GM12878 (cell line): ENCODE results near the gene ZNF791. TPM values are rescaled to one million over a fixed set of nuclear protein-coding genes. Genes with fewer than 3 reads are reported as not detected.

Experiments used
- ATAC-seq: fragments of 200-7000 bp; cut with Tn5 transposase; 3 replicates; pipeline ENCODE4 v1.9.1; 2020; ENCODE audit warnings: mild to moderate bottlenecking, moderate library complexity
- BruUV-seq: library from RNA; stranded (reverse); fragments of 400-500 nt; replicated peaks from 2 replicates; lab custom pipeline; 2021; lab: Mats Ljungman, UMichigan
- CTCF ChIA-PET: fragments of 300-600 bp; sonication (Branson Sonifier 250); formaldehyde crosslinking; extraction: SDS; loops from one replicate; lab custom pipeline; 2021; ENCODE audit warnings: inconsistent platforms; lab: Yijun Ruan, JAX
- POLR2A ChIA-PET: fragments of 350-600 bp; formaldehyde crosslinking; extraction: SDS; loops from one replicate; lab custom pipeline; 2021; ENCODE audit warnings: inconsistent platforms; lab: Charles Lee
- RAD21 ChIA-PET: fragments of 300-600 bp; sonication (Branson Sonifier 250); formaldehyde crosslinking; loops from one replicate; lab custom pipeline; 2023; ENCODE audit warnings: antibody characterized with exemption; ENCODE audit not compliant: unreplicated experiment; lab: Charles Lee
- SMC1A ChIA-PET: fragments of 300-600 bp; sonication (Branson Sonifier 250); formaldehyde crosslinking; loops from one replicate; lab custom pipeline; 2023; ENCODE audit not compliant: unreplicated experiment, uncharacterized antibody; lab: Charles Lee
- DNase-seq: peaks from one replicate; pipeline ENCODE4 v3.0.0-alpha.2; 2011; ENCODE audit warnings: low read depth, low spot score
- FAIRE-seq: peaks from 3 replicates; lab custom pipeline; 2011; peaks lifted over from hg19 to GRCh38; lab: Jason Lieb, UNC
- H2AFZ ChIP-seq: 2 replicates; pipeline ENCODE4 v1.6.0; 2011; ENCODE audit warnings: low read depth, low read length, control low read depth; ENCODE audit not compliant: control insufficient read depth
- H3K27ac ChIP-seq: 2 replicates; pipeline ENCODE4 v1.5.1; 2011; ENCODE audit warnings: control low read depth; ENCODE audit not compliant: control insufficient read depth, insufficient read depth
- H3K27me3 ChIP-seq, 2 experiments: replicated peaks in 1 of 2; 2 replicates each; pipeline versions ENCODE4 v1.6.0 to v1.6.1; 2011; ENCODE audit warnings: low read length in 1 of 2; ENCODE audit not compliant: control insufficient read depth in 2 of 2, insufficient read depth in 2 of 2
- H3K36me3 ChIP-seq, 2 experiments: 2 replicates each; pipeline ENCODE4 v1.5.1; 2011; ENCODE audit warnings: low read length in 1 of 2; ENCODE audit not compliant: control insufficient read depth in 2 of 2, insufficient read depth in 2 of 2
- H3K4me1 ChIP-seq: 2 replicates; pipeline ENCODE4 v1.6.1; 2011; ENCODE audit warnings: mild to moderate bottlenecking, low read length, moderate library complexity, mixed read lengths; ENCODE audit not compliant: control insufficient read depth, insufficient read depth
- H3K4me2 ChIP-seq: 2 replicates; pipeline ENCODE4 v1.6.0; 2011; ENCODE audit warnings: control low read depth; ENCODE audit not compliant: control insufficient read depth, insufficient read depth
- H3K4me3 ChIP-seq: fragments of 200-600 bp; sonication (generic); 2 replicates; pipeline ENCODE4 v1.5.1; 2016
- H3K79me2 ChIP-seq: 2 replicates; pipeline ENCODE4 v1.6.0; 2011; ENCODE audit warnings: low read length; ENCODE audit not compliant: control insufficient read depth, insufficient read depth
- H3K9ac ChIP-seq: 2 replicates; pipeline ENCODE4 v1.8.0; 2011; ENCODE audit warnings: low read length, control low read depth, mixed read lengths; ENCODE audit not compliant: control insufficient read depth, insufficient read depth
- H3K9me3 ChIP-seq: replicated peaks from 3 replicates; pipeline ENCODE4 v1.5.1; 2011; ENCODE audit warnings: mild to moderate bottlenecking, low read length; ENCODE audit not compliant: control insufficient read depth, insufficient read depth
- H4K20me1 ChIP-seq: 2 replicates; pipeline ENCODE4 v1.6.0; 2011; ENCODE audit not compliant: control insufficient read depth, insufficient read depth
- BACH1 ChIP-seq: fragments of 450-650 bp; IDR thresholded peaks from 2 replicates; pipeline ENCODE4 v1.6.1; 2017; ENCODE audit warnings: mild to moderate bottlenecking, borderline replicate concordance
- EP300 ChIP-seq, 2 experiments: fragments of 150-350 bp in 1 of 2; IDR thresholded peaks; 2 replicates each; pipeline ENCODE4 v1.6.1; 2011 to 2012; ENCODE audit warnings: low read depth in 2 of 2, low read length in 2 of 2, borderline replicate concordance in 1 of 2, improper control_type of control experiment in 1 of 2, inconsistent platforms in 1 of 2; ENCODE audit not compliant: control insufficient read depth in 1 of 2
- MTA3 ChIP-seq: IDR thresholded peaks from 2 replicates; pipeline ENCODE4 v1.6.1; 2012; ENCODE audit warnings: low read length, inconsistent platforms, borderline replicate concordance
- NFYB ChIP-seq: IDR thresholded peaks from 2 replicates; pipeline ENCODE4 v1.6.1; 2011; ENCODE audit warnings: low read depth, mild to moderate bottlenecking, low read length, improper control_type of control experiment, moderate library complexity; ENCODE audit not compliant: insufficient read depth
- WGBS: methylation state at CpG from one replicate; pipeline ENCODE4 v1.1.6; 2016; ENCODE audit warnings: low lambda C conversion rate; ENCODE audit not compliant: insufficient replicate concordance, insufficient coverage; ENCODE audit errors: missing lambda C conversion rate; 5-methylcytosine and 5-hydroxymethylcytosine counted together
- in situ Hi-C: fragments of 300-500 bp; cut with MboI; formaldehyde crosslinking; loops from 9 replicates; pipeline ENCODE4 v1.14.3; 2018; ENCODE audit warnings: mixed read lengths
- intact Hi-C: fragments of 100-400 bp; cut with micrococcal nuclease; formaldehyde crosslinking; loops from one replicate; pipeline ENCODE4 v1.14.2; 2022; ENCODE audit not compliant: unreplicated experiment
- polyA plus RNA-seq, 11 experiments: library from polyadenylated mRNA; depleted of rRNA in 4 of 11; unstranded in 6 of 11; stranded (reverse) in 5 of 11; fragments of >200 nt; fragmentation: Nextera tagmentation in 4 of 11; fragmentation: Illumina TruSeq in 1 of 11; extraction: Ambion mirVana in 4 of 11; extraction: Trizol in 1 of 11; gene quantifications; 1 replicate in 1 of 11; 2 replicates in 10 of 11; pipeline versions ENCODE4 v1.2.1 to v1.2.3, GENCODE V29; 2011 to 2016; ENCODE audit warnings: inconsistent platforms in 2 of 11, missing spikeins in 2 of 11, low read depth in 1 of 11
- total RNA-seq, 4 experiments: library from RNA; depleted of rRNA in 3 of 4; stranded (reverse); fragments of >200 nt in 3 of 4; fragmentation: Illumina TruSeq in 1 of 4; extraction: Trizol in 1 of 4; gene quantifications; 2 replicates each; pipeline versions ENCODE4 v1.2.1 to v1.2.3, GENCODE V29; 2013 to 2021
- TF ChIP-seq, protein P1 (sequence below): fragments of 450-650 bp; IDR thresholded peaks from 2 replicates; pipeline ENCODE4 v1.6.1; 2016; ENCODE audit warnings: mild to moderate bottlenecking, moderate library complexity, borderline replicate concordance

ZNF791 gene
- total and polyA plus RNA-seq, 10 of the 15 experiments (the other 5 are each of a cell fraction or from before 2014, with no cell fraction given), result 7.5 to 24.0 (median 11.8) TPM

DNA sequence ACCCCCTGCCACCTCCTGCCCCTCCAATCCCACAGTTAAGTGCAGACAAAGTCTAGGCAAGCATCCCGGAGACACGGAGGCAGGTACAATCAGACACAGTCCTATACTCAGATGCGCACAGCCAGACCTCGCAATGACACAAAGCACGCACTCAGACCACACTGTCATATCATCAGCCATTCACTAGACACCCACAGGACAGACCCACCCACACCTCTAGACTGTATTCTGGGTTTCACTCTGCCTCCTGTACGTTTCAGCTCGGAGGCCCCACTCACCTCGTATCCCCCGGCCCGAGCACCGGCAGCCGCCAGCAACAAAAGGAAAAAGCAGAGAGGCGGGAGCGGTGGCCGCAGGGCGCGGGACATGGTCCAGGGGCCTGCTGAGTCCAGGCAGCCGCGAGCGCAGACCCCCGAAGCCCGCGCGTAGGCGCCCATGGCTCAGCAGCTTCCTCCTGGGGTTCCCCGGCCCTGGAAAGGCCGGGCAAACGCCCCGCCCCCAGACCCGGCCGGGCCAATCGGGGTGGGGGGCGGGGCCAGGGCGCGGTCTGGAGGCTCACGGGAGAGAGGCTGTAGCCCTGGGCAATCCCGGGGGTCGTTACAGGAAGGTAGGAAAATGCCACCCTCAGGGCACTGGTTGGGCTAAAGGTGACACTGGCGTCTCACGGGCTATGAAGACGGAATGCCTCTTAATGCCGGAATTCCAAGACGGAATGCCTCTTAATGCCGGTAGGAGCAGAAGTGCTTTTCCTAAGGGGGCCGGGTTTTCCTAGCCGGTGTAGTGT lies 55.7 kb downstream of the ZNF791 start, which contains the start of the genes MAN2B1 and WDR83 (continued):
- TF ChIP-seq BACH1 (peak; percentile 11; the same call in 1 of the 2 replicates), EP300 (IDR thresholded peaks at IDR 0.05; ENCODE audit: borderline replicate concordance in 1 of 2, control insufficient read depth in 1 of 2, low read depth in 2 of 2, low read length in 2 of 2) (no peak)

GRCh38 chr19:12667731-12668302 lies 57.1 kb downstream of the ZNF791 start:
- peaks cover 30% of the 10 kb centered on the region for H3K4me1 ChIP-seq
- ChIA-PET CTCF (interaction anchor here (2.0 to 2.3 kb wide), 2 partner anchors 57 to 104 kb away, joined by 5 to 11 read pairs; partner anchors contain the start of genes ZNF490 and ZNF791), RAD21 (no interaction called here)
- TF ChIP-seq NFYB (no peak), MTA3 (no peak)
- TF ChIP-seq, protein P1, sequence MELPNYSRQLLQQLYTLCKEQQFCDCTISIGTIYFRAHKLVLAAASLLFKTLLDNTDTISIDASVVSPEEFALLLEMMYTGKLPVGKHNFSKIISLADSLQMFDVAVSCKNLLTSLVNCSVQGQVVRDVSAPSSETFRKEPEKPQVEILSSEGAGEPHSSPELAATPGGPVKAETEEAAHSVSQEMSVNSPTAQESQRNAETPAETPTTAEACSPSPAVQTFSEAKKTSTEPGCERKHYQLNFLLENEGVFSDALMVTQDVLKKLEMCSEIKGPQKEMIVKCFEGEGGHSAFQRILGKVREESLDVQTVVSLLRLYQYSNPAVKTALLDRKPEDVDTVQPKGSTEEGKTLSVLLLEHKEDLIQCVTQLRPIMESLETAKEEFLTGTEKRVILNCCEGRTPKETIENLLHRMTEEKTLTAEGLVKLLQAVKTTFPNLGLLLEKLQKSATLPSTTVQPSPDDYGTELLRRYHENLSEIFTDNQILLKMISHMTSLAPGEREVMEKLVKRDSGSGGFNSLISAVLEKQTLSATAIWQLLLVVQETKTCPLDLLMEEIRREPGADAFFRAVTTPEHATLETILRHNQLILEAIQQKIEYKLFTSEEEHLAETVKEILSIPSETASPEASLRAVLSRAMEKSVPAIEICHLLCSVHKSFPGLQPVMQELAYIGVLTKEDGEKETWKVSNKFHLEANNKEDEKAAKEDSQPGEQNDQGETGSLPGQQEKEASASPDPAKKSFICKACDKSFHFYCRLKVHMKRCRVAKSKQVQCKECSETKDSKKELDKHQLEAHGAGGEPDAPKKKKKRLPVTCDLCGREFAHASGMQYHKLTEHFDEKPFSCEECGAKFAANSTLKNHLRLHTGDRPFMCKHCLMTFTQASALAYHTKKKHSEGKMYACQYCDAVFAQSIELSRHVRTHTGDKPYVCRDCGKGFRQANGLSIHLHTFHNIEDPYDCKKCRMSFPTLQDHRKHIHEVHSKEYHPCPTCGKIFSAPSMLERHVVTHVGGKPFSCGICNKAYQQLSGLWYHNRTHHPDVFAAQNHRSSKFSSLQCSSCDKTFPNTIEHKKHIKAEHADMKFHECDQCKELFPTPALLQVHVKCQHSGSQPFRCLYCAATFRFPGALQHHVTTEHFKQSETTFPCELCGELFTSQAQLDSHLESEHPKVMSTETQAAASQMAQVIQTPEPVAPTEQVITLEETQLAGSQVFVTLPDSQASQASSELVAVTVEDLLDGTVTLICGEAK, result peak; percentile 74
- TF ChIP-seq, all 136 proteins: peak for 1
- WGBS, result 82% methylated on average over 4 of the region's 4 CpGs
- DNase-seq (no peak), FAIRE-seq (no peak), ATAC-seq (no peak)
- H3K27me3 ChIP-seq, result no peaks in the 10 kb centered on the region
- H3K27ac ChIP-seq, result no peak overlapping the region
- no peak overlapping the region for H2AFZ ChIP-seq
- in situ Hi-C loops (no loop called here), intact Hi-C loops (no loop called here)
- H3K9ac ChIP-seq, result no peak overlapping the region
- peaks cover 52% of the 10 kb centered on the region for H3K79me2 ChIP-seq
- POLR2A ChIA-PET, result interaction anchor here (1.8 kb wide), 1 partner anchor 55 kb away, joined by 4 read pairs; no protein-coding TSS in a partner anchor
- no TSS peak for BruUV-seq
- peak overlapping the region; percentile 92; the same call in 1 of the 2 replicates for H3K4me3 ChIP-seq
- peak overlapping the region; percentile 60; the same call in 1 of the 2 replicates for H3K4me2 ChIP-seq
- no peaks in the 10 kb centered on the region for H4K20me1 ChIP-seq
- no peaks in the 10 kb centered on the region for H3K9me3 ChIP-seq
- H3K36me3 ChIP-seq, result peaks cover 17 to 18% of the 10 kb centered on the region in 2 experiments
- SMC1A ChIA-PET, result no interaction called here
